Uterus (tissue), 2 donors: ENCODE results near the gene TIGD2.

Experiments used
- POLR2A ChIP-seq, 2 donors: fragments of 450-650 bp; IDR thresholded peaks; one replicate each; pipeline ENCODE4 v1.6.1; 2016; ENCODE audit warnings: antibody characterized with exemption in 2 of 2, mild to moderate bottlenecking in 1 of 2, moderate library complexity in 1 of 2
- TF ChIP-seq, protein P1 (sequence below), 4 experiments: fragments of 200-600 bp in 2 of 4; fragments of 450-650 bp in 2 of 4; sonication (generic) in 2 of 4; IDR thresholded peaks; one replicate each; pipeline ENCODE4 v1.5.1; 2016 to 2019; ENCODE audit warnings: antibody characterized with exemption in 4 of 4, mild to moderate bottlenecking in 2 of 4, moderate library complexity in 1 of 4

- TF ChIP-seq, protein P1, sequence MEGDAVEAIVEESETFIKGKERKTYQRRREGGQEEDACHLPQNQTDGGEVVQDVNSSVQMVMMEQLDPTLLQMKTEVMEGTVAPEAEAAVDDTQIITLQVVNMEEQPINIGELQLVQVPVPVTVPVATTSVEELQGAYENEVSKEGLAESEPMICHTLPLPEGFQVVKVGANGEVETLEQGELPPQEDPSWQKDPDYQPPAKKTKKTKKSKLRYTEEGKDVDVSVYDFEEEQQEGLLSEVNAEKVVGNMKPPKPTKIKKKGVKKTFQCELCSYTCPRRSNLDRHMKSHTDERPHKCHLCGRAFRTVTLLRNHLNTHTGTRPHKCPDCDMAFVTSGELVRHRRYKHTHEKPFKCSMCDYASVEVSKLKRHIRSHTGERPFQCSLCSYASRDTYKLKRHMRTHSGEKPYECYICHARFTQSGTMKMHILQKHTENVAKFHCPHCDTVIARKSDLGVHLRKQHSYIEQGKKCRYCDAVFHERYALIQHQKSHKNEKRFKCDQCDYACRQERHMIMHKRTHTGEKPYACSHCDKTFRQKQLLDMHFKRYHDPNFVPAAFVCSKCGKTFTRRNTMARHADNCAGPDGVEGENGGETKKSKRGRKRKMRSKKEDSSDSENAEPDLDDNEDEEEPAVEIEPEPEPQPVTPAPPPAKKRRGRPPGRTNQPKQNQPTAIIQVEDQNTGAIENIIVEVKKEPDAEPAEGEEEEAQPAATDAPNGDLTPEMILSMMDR (IDR thresholded peaks at IDR 0.05), result no peak
- TF ChIP-seq POLR2A (IDR thresholded peaks at IDR 0.05), result no peak
Measured at GRCh38 chr4:89136525-89136924, 25.2 kb downstream of the TIGD2 start.
